IPS-15b (cell line): ENCODE data around the gene MESP2.
A peak's percentile ranks its signal among the peaks of the same experiment; 100 is the strongest.

Experiments
- H3K27me3 ChIP-seq: one replicate; pipeline ENCODE4 v1.6.1; 2013; ENCODE audit warnings: low read length; ENCODE audit not compliant: control insufficient read depth, insufficient read depth
- H3K36me3 ChIP-seq: one replicate; pipeline ENCODE4 v1.6.1; 2013; ENCODE audit warnings: low read length; ENCODE audit not compliant: control insufficient read depth, insufficient read depth
- H3K4me1 ChIP-seq: one replicate; pipeline ENCODE4 v1.6.1; 2013; ENCODE audit warnings: mild to moderate bottlenecking, low read length; ENCODE audit not compliant: control insufficient read depth, insufficient read depth
- H3K4me3 ChIP-seq: one replicate; pipeline ENCODE4 v1.5.1; 2013; ENCODE audit warnings: low read depth, low read length
- H3K9ac ChIP-seq: one replicate; pipeline ENCODE4 v1.6.1; 2013; ENCODE audit warnings: low read depth, mild to moderate bottlenecking, low read length
- H3K9me3 ChIP-seq: one replicate; pipeline ENCODE4 v1.6.1; 2013; ENCODE audit warnings: mild to moderate bottlenecking, low read length; ENCODE audit not compliant: control insufficient read depth, insufficient read depth

Gene MESP2

DNA sequence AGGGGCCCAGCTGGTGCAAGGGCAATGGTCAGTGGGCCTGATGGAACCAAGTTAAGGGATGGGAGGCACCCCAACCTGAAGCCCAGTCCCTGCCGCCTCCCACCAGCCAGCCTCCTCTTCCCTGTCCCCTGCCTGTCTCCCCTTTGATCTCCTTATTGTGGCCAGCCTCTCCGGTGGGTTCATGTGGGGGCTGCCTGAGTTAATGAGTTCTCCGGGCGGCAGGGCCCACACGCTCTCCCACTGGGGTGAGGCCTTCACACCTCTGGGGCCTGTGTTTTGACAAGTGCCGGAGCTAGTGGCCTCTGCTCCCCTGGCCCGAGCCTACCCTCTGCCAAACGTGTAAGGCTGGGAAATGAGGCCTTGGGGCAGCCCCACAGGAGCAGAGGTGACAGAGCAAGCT, 17.8 kb upstream of the MESP2 start:
- Histone ChIP-seq H3K4me3 (no peak overlapping the region), H3K27me3 (peaks cover 6% of the 10 kb centered on the region), H3K9ac (no peak overlapping the region), H3K9me3 (no peaks in the 10 kb centered on the region), H3K4me1 (peaks cover 3% of the 10 kb centered on the region), H3K36me3 (no peaks in the 10 kb centered on the region)

GRCh38 chr15:89758981-89759380, 17.2 kb upstream of the MESP2 start:
- H3K36me3 ChIP-seq: no peaks in the 10 kb centered on the region
- peaks cover 3% of the 10 kb centered on the region for H3K4me1 ChIP-seq
- no peaks in the 10 kb centered on the region for H3K9me3 ChIP-seq
- H3K9ac ChIP-seq: no peak overlapping the region
- no peak overlapping the region for H3K4me3 ChIP-seq
- peaks cover 7% of the 10 kb centered on the region for H3K27me3 ChIP-seq

DNA sequence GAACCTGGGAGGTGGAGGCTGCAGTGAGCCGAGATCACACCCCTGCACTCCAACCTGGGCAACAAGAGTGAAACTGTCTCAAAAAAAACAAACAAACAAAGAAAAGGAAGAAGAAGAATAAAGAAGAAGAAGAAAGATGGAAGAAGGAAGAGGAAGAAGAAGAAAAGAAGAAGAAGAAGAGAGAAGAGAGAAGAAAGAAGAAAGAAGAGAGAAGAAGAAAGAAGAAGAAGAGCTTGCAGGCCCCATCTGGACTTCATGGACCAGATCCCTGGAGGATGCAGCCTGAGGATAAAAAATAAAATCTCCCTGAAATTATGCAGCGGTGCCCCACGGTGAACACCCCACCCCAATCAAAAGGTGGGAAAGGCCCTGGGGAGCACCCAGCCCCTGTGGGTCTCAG, 16.3 kb upstream of the MESP2 start:
- Histone ChIP-seq H3K4me3 (no peak overlapping the region), H3K4me1 (peaks cover 3% of the 10 kb centered on the region), H3K9me3 (no peaks in the 10 kb centered on the region), H3K9ac (no peak overlapping the region), H3K36me3 (no peaks in the 10 kb centered on the region), H3K27me3 (peaks cover 7% of the 10 kb centered on the region)

GRCh38 chr15:89760303-89761008, 15.7 kb upstream of the MESP2 start:
- H3K9me3 ChIP-seq: no peaks in the 10 kb centered on the region
- peaks cover 7% of the 10 kb centered on the region for H3K27me3 ChIP-seq
- no peak overlapping the region for H3K9ac ChIP-seq
- H3K4me3 ChIP-seq: peak overlapping the region; percentile 30
- no peaks in the 10 kb centered on the region for H3K36me3 ChIP-seq
- H3K4me1 ChIP-seq: peaks cover 3% of the 10 kb centered on the region

- Histone ChIP-seq H3K9ac (no peak overlapping the region), H3K27me3 (peaks cover 2% of the 10 kb centered on the region), H3K4me3 (no peak overlapping the region), H3K9me3 (no peaks in the 10 kb centered on the region), H3K4me1 (peaks cover 3% of the 10 kb centered on the region), H3K36me3 (no peaks in the 10 kb centered on the region)
Observed at GRCh38 chr15:89761009-89761831, 14.9 kb upstream of the MESP2 start.

GRCh38 chr15:89761929-89762328, 14.2 kb upstream of the MESP2 start:
- H3K9me3 ChIP-seq: no peaks in the 10 kb centered on the region
- H3K36me3 ChIP-seq: no peaks in the 10 kb centered on the region
- H3K27me3 ChIP-seq: peaks cover 2% of the 10 kb centered on the region
- peaks cover 3% of the 10 kb centered on the region for H3K4me1 ChIP-seq
- no peak overlapping the region for H3K4me3 ChIP-seq
- H3K9ac ChIP-seq: no peak overlapping the region

GRCh38 chr15:89765694-89766093, 10.4 kb upstream of the MESP2 start:
- no peaks in the 10 kb centered on the region for H3K4me1 ChIP-seq
- no peaks in the 10 kb centered on the region for H3K9me3 ChIP-seq
- H3K27me3 ChIP-seq: peaks cover 2% of the 10 kb centered on the region
- H3K36me3 ChIP-seq: no peaks in the 10 kb centered on the region
- no peak overlapping the region for H3K4me3 ChIP-seq
- no peak overlapping the region for H3K9ac ChIP-seq

- H3K9me3 ChIP-seq: no peaks in the 10 kb centered on the region
- no peak overlapping the region for H3K9ac ChIP-seq
- no peaks in the 10 kb centered on the region for H3K4me1 ChIP-seq
- H3K4me3 ChIP-seq: no peak overlapping the region
- H3K27me3 ChIP-seq: peaks cover 2% of the 10 kb centered on the region
- H3K36me3 ChIP-seq: no peaks in the 10 kb centered on the region
Observed at GRCh38 chr15:89766357-89767311, 9.5 kb upstream of the MESP2 start.

- no peaks in the 10 kb centered on the region for H3K9me3 ChIP-seq
- H3K36me3 ChIP-seq: no peaks in the 10 kb centered on the region
- no peak overlapping the region for H3K4me3 ChIP-seq
- H3K27me3 ChIP-seq: peaks cover 2% of the 10 kb centered on the region
- H3K4me1 ChIP-seq: no peaks in the 10 kb centered on the region
- no peak overlapping the region for H3K9ac ChIP-seq
Observed at GRCh38 chr15:89767411-89767915, 8.7 kb upstream of the MESP2 start.

GRCh38 chr15:89768071-89768500, 8.0 kb upstream of the MESP2 start:
- no peaks in the 10 kb centered on the region for H3K36me3 ChIP-seq
- peaks cover 2% of the 10 kb centered on the region for H3K27me3 ChIP-seq
- no peak overlapping the region for H3K4me3 ChIP-seq
- H3K4me1 ChIP-seq: no peaks in the 10 kb centered on the region
- no peak overlapping the region for H3K9ac ChIP-seq
- no peaks in the 10 kb centered on the region for H3K9me3 ChIP-seq

DNA sequence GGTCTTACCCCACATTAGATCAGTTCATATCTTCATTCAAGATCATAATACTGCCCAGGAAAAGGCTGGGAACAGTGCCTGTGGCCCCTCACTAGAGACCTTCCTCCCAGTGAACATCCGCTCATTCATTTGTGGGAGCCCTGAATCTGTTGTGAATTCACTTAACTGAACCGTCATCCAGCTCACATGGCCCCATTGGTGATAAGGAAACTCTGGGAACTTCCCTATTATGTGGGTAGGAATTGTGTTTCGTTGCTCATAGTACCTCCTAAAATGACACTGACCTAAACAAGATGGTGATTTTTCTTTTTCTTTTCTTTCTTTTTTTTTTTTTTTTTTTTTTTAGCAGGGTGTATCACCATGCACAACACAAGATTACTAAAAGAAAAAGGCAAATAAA, 6.8 kb upstream of the MESP2 start:
- Histone ChIP-seq H3K27me3 (no peaks in the 10 kb centered on the region), H3K4me1 (no peaks in the 10 kb centered on the region), H3K4me3 (no peak overlapping the region), H3K9me3 (no peaks in the 10 kb centered on the region), H3K9ac (no peak overlapping the region), H3K36me3 (no peaks in the 10 kb centered on the region)
